Esophagus squamous epithelium (tissue), 4 donors: Measurements from ENCODE around the gene TOR4A.

Experiments
- POLR2A ChIP-seq, 4 donors: fragments of 450-650 bp; IDR thresholded peaks; one replicate each; pipeline ENCODE4 v1.6.1; 2017; ENCODE audit warnings: antibody characterized with exemption in 4 of 4, mild to moderate bottlenecking in 4 of 4, moderate library complexity in 3 of 4
- TF ChIP-seq, protein P1 (sequence below), 6 experiments: fragments of 450-650 bp in 4 of 6; fragments of 200-600 bp in 2 of 6; sonication (generic) in 2 of 6; IDR thresholded peaks; one replicate each; pipeline ENCODE4 v1.5.1; 2016 to 2019; ENCODE audit warnings: antibody characterized with exemption in 6 of 6, mild to moderate bottlenecking in 4 of 6, moderate library complexity in 4 of 6

DNA sequence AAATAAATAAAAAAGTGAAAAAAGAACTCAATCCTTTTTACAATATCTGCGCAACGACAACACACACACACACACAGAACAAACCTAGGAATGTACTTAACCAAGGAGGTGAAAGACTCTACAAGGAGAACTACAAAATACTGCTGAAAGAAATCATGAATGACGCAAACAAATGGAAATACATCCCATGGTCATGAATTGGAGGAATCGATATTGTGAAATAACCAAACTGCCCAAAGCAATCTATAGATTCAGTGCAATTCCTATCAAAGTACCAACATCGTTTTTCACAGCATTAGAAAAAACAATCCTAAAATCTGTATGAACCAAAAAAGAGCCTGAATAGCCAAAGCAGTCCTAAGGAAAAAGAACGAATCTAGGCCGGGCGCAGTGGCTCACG lies 54.4 kb downstream of the TOR4A start:
- TF ChIP-seq, protein P1, sequence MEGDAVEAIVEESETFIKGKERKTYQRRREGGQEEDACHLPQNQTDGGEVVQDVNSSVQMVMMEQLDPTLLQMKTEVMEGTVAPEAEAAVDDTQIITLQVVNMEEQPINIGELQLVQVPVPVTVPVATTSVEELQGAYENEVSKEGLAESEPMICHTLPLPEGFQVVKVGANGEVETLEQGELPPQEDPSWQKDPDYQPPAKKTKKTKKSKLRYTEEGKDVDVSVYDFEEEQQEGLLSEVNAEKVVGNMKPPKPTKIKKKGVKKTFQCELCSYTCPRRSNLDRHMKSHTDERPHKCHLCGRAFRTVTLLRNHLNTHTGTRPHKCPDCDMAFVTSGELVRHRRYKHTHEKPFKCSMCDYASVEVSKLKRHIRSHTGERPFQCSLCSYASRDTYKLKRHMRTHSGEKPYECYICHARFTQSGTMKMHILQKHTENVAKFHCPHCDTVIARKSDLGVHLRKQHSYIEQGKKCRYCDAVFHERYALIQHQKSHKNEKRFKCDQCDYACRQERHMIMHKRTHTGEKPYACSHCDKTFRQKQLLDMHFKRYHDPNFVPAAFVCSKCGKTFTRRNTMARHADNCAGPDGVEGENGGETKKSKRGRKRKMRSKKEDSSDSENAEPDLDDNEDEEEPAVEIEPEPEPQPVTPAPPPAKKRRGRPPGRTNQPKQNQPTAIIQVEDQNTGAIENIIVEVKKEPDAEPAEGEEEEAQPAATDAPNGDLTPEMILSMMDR (IDR thresholded peaks at IDR 0.05) = no peak
- TF ChIP-seq POLR2A (IDR thresholded peaks at IDR 0.05) = no peak
